Activated CD8-positive, alpha-beta memory T cell treated with anti-CD3 and anti-CD28 coated beads for 4 hours (primary cell): ENCODE results near the gene CHRNG.

ENCODE experiments used
- DNase-seq, 2 donors: peaks; one replicate each; pipeline ENCODE4 v3.0.0-alpha.2; 2020; ENCODE audit warnings: low read depth in 2 of 2

CHRNG gene

GRCh38 chr2:232505856-232506255 lies 33.6 kb upstream of the CHRNG start:
- no peak for DNase-seq

DNA sequence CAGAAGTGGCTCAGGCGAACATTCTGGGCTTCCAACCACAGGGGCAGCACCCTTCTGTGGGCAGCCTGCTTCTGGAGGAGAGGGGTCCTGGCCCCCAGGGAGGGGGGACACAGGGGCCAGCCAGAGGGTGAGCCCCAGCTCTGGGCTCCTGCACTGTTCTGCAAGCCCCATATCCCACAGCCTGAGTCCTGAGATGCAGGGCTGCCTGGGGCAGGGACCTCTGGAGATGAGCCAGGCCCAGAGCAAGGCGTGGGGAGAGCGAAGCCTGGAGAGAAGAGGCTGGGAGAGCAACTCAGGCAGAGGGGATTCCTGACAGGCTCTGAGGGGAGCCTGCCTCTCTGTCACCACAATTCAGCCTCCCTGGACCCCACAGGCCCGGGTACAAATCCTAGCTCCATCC lies 32.8 kb upstream of the CHRNG start:
- no peak for DNase-seq

DNA sequence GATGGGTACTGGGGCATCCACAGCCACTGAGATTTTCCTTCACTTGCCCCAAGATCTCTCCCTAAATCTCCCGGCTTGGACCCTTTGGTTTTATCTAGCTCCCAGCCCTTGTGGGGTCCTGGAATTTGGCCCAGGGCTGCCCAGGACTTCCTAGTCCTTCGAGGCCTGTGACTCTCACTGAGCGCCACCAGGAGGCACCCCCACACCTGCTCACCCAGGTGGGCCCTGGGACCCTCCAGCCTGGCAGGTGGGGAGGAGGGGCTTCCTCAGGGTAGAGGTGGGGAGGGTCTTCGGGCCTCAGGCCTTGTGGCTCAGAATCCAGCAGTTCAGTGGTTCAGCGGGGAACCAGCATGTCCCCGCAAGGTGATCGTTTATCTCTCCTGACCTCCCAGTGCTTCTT lies 31.2 kb upstream of the CHRNG start:
- no peak for DNase-seq

GRCh38 chr2:232511336-232511890 lies 28.1 kb upstream of the CHRNG start:
- no peak for DNase-seq

GRCh38 chr2:232512602-232513001 lies 26.9 kb upstream of the CHRNG start:
- DNase-seq, result no peak

- DNase-seq, result no peak
Observed at GRCh38 chr2:232513353-232513752, 26.1 kb upstream of the CHRNG start.

DNA sequence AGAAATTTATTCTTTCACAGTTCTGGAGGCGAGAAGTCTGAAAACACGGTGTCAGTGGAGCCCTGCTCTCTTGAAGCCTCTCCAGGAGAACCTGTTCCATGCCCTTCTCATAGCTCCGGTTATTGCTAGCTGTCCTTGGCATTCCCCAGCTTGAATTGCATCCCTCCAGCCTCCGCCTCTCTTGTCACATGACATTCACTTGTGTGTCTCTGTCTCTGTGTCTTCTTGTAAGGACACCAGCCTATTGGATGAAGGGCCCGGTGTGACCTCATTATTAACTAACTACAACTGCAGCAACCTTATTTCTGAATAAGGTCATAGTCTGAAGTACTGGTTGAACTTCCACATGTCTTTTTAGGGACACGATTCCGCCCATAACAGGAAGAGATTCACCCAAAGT lies 23.9 kb upstream of the CHRNG start:
- DNase-seq, result no peak

- DNase-seq, result no peak
Observed at GRCh38 chr2:232516551-232516950, 22.9 kb upstream of the CHRNG start.

DNA sequence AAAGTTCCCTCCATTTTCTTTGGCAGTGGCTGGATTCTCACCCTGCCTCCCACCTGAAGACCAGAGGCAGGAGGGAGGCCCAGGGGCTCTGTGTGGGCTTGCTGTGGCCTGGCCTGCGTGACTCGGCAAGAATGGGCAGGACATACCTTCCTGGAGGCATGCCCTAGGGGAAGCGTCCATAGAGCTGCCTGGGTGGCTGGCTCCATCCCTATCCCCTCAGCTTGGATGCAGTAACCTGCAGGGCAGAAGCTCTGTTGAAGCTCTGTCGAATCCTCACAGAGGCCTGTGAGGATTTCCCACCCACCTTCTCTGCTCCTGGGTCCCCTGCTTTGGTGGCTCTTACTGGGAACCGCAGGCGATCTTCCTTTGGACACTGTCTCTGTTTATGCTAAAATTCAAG lies 20.6 kb upstream of the CHRNG start:
- DNase-seq, result no peak

DNA sequence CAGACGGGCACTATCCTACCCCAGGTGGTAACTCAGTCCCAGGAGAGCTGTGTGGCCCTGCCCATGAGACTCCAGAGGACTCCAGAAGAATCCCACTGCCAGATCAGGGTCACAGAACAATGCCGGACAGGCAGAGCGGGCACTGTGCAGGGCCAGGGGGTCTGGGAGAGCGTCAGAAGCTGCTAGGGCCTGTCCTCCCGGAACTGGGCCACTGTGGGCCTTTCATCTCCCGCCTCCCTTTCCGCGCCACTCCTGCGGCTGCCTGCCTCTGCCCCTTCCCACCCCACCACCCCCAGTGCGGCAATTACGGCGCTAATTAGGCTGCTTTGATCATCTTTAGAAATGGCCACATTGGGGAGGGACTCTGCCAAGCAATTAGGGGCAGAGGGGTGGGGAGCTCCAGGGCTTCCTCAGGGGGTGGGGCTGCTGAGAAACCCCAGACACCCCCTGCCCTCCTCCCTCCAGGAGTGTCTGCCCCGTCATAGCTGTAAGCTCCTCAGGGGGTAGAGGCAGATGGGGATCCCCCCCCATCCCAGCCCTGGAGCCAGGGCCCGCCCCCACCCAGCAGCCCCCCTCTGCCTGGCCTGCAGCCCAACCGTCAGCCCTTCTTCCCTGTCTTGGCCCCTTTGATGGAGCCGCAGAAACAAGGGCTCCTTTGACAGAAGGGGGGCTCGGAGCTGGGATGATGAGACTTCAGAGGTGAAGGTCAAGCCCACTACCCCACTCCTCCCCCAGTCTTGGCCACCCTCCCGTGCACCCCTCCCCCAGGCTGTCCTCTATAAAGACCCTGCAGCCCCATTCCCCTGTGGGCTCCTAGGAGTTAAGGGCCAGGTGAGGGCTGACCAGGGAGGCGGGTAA lies 19.7 kb upstream of the CHRNG start, which contains the start of gene PRSS56:
Gene PRSS56, plus strand, starts transcription at position 808 of the 858 bp plus-strand sequence. CDS start 211 bp downstream, outside the sequence.
- DNase-seq, result no peak

DNA sequence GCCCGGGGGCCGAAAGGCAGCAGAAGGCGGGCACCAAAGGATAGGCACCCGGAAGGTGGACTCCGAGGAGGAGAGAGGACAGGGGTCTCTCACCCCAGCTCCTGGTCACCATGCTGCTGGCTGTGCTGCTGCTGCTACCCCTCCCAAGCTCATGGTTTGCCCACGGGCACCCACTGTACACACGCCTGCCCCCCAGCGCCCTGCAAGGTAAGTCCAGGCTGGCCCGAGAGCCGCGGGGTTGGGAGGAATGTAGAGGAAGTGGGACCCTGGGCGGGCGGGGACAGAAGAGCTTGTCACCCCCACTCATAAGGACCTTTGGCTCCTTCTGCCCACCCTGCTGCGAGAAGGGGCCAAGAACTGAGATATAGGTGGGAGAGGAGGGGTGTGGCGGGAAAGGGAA lies 19.0 kb upstream of the CHRNG start:
- no peak for DNase-seq

DNA sequence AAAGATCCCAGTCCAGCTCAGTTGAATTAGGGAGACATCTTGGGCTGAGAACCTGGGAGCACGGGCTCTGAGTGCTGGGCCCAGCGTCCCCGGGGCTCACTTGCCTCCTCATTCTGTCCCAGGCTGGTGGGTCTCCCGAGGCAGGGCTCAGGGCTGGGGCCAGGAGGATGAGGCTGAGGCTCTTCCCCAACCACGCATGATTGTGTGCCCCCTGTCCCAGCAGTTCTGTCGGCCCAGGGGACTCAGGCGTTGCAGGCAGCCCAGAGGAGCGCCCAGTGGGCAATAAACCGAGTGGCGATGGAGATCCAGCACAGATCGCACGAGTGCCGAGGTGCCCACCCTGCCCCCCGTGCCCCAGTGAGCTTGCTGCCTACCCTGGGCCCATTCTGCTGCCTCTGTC lies 18.4 kb upstream of the CHRNG start:
- DNase-seq, result no peak

GRCh38 chr2:232521959-232522622 lies 17.4 kb upstream of the CHRNG start:
- peak; percentile 15 to 42 for DNase-seq

DNA sequence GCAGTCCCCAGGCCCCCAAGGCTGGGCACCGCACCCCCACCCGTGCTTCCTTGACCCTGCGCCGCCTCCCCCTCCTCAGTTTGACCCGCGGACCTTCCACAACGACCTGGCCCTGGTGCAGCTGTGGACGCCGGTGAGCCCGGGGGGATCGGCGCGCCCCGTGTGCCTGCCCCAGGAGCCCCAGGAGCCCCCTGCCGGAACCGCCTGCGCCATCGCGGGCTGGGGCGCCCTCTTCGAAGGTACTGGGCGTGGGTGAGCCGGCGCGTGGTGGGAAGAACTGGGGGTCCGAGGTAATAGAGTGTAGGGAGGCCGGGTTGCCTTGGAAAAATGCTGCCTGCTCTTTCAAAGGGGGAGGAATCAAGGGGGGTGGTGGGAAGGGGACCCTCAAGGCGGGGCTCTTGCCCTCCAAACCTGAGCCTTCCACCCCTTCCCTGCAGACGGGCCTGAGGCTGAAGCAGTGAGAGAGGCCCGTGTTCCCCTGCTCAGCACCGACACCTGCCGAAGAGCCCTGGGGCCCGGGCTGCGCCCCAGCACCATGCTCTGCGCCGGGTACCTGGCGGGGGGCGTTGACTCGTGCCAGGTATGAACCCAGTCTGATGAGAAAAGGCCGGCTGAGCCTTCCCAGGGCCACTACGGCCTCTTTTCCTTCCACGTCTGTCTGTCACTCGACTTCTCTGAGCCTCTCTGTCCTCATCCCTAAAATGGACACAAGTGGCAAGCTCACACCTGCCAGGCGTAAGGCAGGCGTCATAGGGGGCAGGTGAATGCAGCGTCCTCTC lies 16.7 kb upstream of the CHRNG start:
- no peak for DNase-seq

GRCh38 chr2:232523402-232523681 lies 16.1 kb upstream of the CHRNG start:
- DNase-seq, result no peak

DNA sequence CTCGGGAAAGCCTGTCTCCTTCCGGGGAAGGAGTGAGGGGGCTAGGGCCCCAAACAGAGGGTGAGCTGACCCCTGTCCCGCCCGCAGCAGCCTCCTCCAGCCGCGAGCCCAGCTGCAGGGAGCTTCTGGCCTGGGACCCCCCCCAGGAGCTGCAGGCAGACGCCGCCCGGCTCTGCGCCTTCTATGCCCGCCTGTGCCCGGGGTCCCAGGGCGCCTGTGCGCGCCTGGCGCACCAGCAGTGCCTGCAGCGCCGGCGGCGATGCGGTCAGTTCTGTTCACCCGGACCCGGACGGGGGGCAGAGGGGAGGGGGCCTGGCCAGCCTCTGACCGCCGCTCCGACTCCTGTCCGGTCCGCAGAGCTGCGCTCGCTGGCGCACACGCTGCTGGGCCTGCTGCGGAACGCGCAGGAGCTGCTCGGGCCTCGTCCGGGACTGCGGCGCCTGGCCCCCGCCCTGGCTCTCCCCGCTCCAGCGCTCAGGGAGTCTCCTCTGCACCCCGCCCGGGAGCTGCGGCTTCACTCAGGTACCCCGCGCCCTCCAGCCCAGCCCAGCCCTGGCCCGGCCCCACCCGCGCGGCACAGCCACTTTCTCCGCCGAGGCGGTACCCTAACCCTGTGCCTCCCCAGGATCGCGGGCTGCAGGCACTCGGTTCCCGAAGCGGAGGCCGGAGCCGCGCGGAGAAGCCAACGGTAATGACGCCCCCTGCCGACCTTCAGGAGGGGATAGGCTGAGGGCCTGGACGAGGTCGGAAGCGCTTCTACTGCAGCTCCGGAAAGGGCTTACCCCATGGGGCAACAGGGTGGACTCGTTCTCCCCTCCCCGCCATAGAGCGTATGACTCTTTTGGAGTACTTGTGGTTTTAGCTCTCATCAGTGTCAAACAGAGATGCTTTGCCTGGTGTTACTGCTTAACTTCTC lies 15.6 kb upstream of the CHRNG start:
- DNase-seq, result no peak

DNA sequence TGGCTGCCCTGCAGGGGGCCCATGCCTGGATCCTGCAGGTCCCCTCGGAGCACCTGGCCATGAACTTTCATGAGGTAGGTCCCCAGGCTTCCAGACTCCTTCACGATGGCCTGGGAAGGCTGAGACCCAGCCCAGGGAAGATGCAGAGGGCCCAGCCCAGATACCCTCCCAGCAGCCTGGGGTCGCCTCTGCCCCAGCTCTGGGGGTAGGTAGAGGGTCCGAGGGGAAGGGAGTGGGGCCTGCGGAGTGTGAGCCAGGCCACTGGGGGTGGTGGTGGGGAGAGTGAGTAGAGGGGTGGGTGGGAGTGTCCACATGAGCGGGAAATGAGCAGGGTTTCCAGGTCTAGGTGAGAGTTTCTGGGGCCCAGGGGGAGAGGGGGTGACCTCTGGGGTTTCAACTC lies 14.7 kb upstream of the CHRNG start:
- DNase-seq, result no peak

DNA sequence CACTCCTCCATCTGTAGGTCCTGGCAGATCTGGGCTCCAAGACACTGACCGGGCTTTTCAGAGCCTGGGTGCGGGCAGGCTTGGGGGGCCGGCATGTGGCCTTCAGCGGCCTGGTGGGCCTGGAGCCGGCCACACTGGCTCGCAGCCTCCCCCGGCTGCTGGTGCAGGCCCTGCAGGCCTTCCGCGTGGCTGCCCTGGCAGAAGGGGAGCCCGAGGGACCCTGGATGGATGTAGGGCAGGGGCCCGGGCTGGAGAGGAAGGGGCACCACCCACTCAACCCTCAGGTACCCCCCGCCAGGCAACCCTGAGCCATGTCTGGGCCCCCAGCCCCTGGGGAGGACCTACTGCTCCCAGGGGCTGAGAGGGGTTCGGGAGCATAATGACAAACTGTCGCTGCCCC lies 14.3 kb upstream of the CHRNG start:
- no peak for DNase-seq

DNA sequence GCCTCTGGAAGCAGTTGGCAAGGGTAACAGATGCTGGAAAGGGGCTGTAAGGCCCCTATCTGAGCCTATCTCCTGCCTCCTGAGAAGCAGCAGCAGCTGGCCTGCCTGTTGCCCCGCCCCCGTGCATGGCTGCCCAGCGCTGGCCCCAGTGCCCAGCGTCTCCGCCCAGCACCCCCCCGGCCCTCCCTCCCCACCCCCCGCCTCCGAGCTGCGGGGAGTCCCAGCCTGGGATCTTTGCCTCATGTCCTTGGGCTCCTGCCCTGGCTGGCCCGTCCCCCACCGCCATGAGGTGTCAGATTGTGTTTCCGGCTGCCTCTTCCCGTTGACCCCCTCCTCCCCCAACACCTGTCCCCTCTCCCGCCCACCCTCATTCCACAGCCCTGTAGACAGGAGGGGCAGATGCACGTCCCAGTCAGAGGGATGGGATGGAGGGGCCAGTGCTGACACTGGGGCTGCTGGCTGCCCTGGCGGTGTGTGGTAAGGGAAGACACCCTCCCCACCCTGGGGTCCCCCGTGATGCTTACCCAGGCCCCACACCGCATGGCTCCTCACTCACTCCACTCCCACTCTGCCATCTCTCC lies 13.6 kb upstream of the CHRNG start, which contains the start of gene CHRND:
Gene CHRND, plus strand, starts transcription at position 370 of the 581 bp plus-strand sequence. Its CDS starts 56 bp downstream, at position 426.
- DNase-seq, result no peak

DNA sequence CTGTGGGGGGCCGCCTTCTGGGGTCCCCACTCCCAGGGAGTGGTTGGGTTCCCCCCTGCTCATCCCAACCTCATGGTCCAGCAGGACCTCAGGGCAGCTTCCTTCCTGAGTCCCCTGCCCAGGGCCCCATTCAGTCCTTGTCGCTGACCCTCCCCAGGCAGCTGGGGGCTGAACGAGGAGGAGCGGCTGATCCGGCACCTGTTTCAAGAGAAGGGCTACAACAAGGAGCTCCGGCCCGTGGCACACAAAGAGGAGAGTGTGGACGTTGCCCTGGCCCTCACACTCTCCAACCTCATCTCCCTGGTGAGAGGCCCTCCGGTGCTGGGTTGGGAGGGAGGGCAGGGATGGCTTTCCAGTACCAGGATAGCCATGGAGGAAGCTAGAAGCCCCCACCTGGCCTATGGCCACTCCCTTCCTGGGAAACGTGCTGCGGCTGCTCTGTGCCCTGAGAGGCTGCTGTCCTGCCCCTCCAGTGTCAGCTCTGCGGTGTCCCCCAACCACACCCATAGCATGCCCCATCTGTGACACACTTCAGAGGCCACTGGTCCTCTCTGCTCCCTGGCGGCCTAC lies 13.0 kb upstream of the CHRNG start:
- no peak for DNase-seq
